Activated CD4-positive, alpha-beta T cell treated with anti-CD3 and anti-CD28 coated beads, Interleukin-2, amount 50 U/mL, for 24 hours (primary cell): ENCODE results near the gene RABGGTA.

ENCODE experiments used
- DNase-seq, 2 donors: peaks; one replicate each; pipeline ENCODE4 v3.0.0-alpha.2; 2020; ENCODE audit warnings: low read depth in 1 of 2, low spot score in 1 of 2

RABGGTA gene, protein sequence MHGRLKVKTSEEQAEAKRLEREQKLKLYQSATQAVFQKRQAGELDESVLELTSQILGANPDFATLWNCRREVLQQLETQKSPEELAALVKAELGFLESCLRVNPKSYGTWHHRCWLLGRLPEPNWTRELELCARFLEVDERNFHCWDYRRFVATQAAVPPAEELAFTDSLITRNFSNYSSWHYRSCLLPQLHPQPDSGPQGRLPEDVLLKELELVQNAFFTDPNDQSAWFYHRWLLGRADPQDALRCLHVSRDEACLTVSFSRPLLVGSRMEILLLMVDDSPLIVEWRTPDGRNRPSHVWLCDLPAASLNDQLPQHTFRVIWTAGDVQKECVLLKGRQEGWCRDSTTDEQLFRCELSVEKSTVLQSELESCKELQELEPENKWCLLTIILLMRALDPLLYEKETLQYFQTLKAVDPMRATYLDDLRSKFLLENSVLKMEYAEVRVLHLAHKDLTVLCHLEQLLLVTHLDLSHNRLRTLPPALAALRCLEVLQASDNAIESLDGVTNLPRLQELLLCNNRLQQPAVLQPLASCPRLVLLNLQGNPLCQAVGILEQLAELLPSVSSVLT

GRCh38 chr14:24271134-24271833 is at the start of gene RABGGTA:
TSS of gene RABGGTA (minus strand) at chr14:24271597. CDS start at chr14:24271115, 482 bp downstream.
- DNase-seq = peak; percentile 66 to 80

DNA sequence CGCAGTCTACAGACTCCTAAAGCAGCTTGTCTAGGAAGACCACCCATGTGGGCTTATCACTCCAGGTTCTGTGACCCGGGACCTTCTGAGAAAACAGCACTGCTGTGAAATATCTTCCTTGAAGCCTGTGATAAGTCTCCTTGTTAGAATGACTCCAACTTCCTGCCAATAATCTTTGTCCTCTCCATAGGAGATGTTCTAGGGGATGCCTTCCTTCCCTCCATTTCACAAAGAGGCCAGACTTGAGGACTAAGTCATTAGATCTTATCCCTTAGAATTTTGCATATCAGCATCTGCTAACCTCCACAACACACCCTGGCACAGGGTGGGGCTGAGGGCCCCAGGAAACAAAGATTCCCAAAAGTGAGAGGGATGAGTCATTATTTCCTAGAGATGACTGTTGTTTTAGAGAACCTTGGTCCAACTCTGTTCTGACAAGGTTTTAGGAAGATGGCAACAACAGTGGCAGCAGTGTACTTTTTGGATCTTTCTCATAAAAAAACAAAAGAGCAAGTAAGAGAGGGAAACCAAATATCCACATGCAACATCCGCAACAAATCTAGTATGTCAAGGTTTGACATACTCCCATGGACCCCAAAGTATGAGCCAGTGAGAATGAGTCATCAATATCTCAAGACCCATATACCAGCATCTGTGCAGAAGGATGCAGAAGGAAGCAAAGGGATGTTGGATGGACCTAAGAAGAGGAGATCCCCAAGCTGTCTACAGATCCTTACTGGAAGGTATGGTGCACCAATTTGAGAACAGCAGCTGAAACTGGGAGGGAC is 45.9 kb upstream of the RABGGTA start:
- DNase-seq = no peak

GRCh38 chr14:24316597-24316950 is 45.2 kb upstream of the RABGGTA start:
- DNase-seq = no peak

- DNase-seq = no peak
Observed at GRCh38 chr14:24315807-24316596, 44.6 kb upstream of the RABGGTA start.

DNA sequence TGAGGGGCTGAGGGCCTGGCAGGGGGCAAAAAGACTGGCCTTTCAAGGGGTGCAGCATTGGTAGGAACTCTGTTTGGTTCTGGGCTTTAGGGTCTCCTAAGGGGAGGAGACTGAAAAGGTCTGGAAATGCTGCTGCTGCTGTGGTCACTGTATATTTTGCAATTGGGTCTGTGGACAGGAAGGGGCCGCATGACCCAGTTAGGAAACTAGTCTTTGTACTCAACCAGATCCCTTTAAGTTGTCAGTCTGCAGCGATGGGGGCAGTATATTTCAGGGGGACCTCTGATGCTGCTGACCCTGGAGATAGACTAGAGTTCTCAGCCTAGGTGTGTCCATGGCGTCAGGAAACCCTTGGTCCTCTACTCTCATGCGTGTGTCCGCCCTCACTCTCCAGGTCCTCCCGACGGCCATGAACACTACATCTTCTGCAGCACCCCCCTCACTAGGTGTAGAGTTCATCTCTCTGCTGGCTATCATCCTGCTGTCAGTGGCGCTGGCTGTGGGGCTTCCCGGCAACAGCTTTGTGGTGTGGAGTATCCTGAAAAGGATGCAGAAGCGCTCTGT is 43.9 kb upstream of the RABGGTA start:
- no peak for DNase-seq

GRCh38 chr14:24314377-24315193 is 43.2 kb upstream of the RABGGTA start:
- DNase-seq = no peak

DNA sequence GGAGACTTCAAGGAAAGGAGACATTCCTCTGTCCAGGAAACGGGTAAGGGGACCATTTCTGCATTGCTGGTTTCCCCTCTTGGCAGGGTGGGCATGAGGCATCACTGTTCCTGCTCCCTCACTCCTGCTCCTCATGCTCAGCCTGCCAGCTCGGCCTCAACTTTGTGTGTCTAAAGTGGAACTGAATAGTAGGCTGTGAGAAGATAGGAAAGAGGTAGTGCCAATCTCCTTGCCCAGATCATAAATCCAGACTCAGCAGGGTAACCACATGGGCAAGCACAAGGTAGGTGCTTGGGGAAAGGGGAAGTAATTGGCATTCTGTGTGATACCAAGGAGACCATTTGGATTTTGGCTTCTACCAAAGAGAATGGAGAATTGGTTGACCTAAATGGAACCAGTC is 42.5 kb upstream of the RABGGTA start:
- no peak for DNase-seq

- no peak for DNase-seq
Observed at GRCh38 chr14:24312736-24313507, 41.5 kb upstream of the RABGGTA start.

DNA sequence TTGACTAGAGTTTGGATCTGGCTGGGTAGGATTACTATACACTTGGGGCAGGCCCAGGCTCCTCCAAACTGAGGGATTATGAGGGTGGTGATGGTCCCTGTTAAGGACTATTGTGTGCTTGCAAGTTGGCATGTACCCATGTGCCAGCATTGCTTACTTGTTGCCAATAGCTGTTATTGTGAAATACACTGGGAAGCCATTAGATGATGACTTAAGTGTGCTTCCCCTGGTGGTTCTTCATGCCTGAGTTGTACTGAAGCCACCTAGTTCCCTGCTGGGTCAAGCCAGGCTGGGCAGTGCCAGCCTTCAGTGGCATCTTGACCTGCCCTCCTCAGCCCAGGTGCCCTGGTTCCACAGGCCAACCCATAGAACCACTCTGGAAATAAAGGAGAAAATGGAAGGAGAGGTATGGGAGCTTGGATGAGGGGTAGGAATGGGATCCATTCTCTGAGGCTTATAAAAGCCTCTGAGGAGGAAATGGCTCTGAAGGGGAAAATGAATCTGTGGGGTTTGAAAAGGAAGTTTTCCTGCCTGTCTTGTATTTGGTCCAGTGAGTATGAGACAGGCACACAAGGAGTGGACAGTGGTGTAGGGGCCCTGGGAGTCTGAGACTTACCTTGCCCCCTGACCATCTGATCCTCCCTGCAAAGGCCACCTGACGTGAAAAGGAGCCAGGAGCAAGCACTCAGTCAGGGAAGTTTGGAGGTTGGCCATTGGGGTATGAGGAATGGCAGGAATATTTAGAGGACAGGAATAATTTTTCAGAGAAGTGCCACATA is 40.6 kb upstream of the RABGGTA start:
- no peak for DNase-seq

- peak in 1 of 2 donors; percentile 47 for DNase-seq
Observed at GRCh38 chr14:24310646-24311604, 39.5 kb upstream of the RABGGTA start, which contains the start of gene LTB4R. TSS of gene LTB4R (plus strand) at chr14:24311502. CDS start at chr14:24315652, 4,150 bp downstream.

DNA sequence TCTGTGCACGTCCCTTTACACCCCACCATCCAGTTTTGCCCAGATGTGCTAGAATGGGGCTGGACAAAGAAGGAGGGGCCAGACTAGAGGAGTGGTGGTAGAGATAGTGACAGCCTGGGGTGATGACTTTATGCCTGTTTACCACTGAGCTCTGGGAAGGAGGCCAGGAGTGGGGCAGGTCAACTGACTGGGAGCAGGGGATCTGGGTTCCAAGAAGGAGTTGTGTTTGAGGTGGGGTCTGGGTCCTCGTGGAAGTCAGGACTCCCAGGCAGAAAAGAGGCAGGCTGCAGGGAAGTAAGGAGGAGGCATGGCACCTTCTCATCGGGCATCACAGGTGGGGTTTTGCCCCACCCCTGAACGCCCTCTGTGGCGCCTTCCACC is 38.9 kb upstream of the RABGGTA start:
- DNase-seq = no peak

- DNase-seq = no peak
Observed at GRCh38 chr14:24309538-24310264, 38.3 kb upstream of the RABGGTA start, which contains the start of gene LTB4R2. TSS of gene LTB4R2 (plus strand) at chr14:24310140. CDS start at chr14:24310665, 525 bp downstream.

DNA sequence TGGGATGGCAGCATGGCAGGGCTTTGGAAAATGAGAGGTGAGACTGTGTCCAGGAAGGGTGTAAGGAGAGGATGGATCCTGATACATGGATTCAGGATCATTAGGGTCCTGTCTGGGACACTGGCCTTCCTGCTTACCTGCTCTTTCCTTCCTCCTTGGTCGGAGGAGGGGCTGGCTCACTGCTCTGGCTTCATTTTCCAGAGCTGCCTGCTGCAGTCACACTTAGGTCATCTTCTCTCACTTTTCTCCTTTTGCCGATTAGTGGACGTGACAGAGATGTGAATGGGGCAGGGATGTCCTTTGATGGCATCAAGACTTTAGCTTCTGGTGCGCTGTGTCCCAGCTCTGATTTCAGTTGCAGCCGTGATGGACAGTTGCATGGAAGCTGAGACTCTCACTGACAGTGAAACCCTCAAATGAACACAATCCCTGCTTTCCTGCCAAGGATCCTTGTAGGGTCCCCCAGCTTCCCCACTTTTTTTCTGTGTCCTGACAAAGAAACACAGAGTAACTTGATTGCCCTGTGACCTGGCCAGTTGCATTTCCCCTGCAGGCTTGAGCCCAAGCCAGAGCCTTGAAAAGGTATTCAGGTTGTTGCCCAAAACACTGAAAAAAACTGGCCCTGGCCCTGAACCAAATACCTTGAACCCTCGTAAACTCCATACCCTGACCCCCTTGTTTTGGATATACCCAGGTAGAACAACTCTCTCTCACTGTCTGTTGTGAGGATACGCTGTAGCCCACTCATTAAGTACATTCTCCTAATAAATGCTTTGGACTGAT is 37.1 kb upstream of the RABGGTA start:
- DNase-seq = no peak

GRCh38 chr14:24307575-24308341 is 36.4 kb upstream of the RABGGTA start, which contains the start of gene CIDEB:
TSS of gene CIDEB (minus strand) at chr14:24307977. CDS start at chr14:24307858, 119 bp downstream.
- DNase-seq = peak; percentile 35 to 59
